Type B pancreatic cell (in vitro differentiated cells): ENCODE results near the gene ANXA5. TPM values are rescaled to one million over a fixed set of nuclear protein-coding genes. Genes with fewer than 3 reads are reported as not detected.

Experiments used
- DNase-seq: peaks from one replicate; pipeline ENCODE4 v3.0.0; 2021; ENCODE audit warnings: mixed read lengths; ENCODE audit not compliant: unreplicated experiment; ENCODE audit errors: extremely low spot score
- H3K27ac Mint-ChIP-seq: 2 replicates; pipeline ENCODE4 v1.8.0; 2021; ENCODE audit warnings: mild to moderate bottlenecking, mixed read lengths
- H3K27me3 Mint-ChIP-seq: 2 replicates; pipeline ENCODE4 v1.8.0; 2021; ENCODE audit warnings: mixed read lengths
- H3K36me3 Mint-ChIP-seq: 2 replicates; pipeline ENCODE4 v1.8.0; 2021; ENCODE audit warnings: mixed read lengths
- H3K4me1 Mint-ChIP-seq: one replicate; pipeline ENCODE4 v1.8.0; 2021; ENCODE audit warnings: mixed read lengths; ENCODE audit not compliant: unreplicated experiment
- H3K4me3 Mint-ChIP-seq: 2 replicates; pipeline ENCODE4 v1.8.0; 2021; ENCODE audit warnings: mild to moderate bottlenecking, mixed read lengths
- H3K9me3 Mint-ChIP-seq: 2 replicates; pipeline ENCODE4 v1.8.0; 2021; ENCODE audit warnings: mixed read lengths
- CTCF ChIP-seq: fragments of 200-600 bp; sonication (generic); conservative IDR thresholded peaks from 2 replicates; pipeline ENCODE4 v1.5.0; 2021; ENCODE audit warnings: antibody characterized with exemption, mild to moderate bottlenecking
- total RNA-seq: library from RNA; stranded (reverse); gene quantifications from 2 replicates; pipeline ENCODE4 v1.2.1, GENCODE V29; 2021; ENCODE audit warnings: low replicate concordance

ANXA5 gene
- total RNA-seq, 1 donor from 2014 or later = 175 TPM

- H3K27me3 Mint-ChIP-seq = no peaks in the 10 kb centered on the region
These were observed 23.3 kb upstream of the ANXA5 start for GRCh38 chr4:121720109-121720508.

GRCh38 chr4:121717680-121718237 is 21.0 kb upstream of the ANXA5 start:
- H3K4me1 Mint-ChIP-seq = no peaks in the 10 kb centered on the region

More at GRCh38 chr4:121720109-121720508, 23.3 kb upstream of the ANXA5 start:
- TF ChIP-seq CTCF = no peak
- peak overlapping the region; percentile 49 for H3K27ac Mint-ChIP-seq
- H3K36me3 Mint-ChIP-seq = no peaks in the 10 kb centered on the region
- H3K4me1 Mint-ChIP-seq = peaks cover under 1% of the 10 kb centered on the region
- no peaks in the 10 kb centered on the region for H3K9me3 Mint-ChIP-seq
- no peak overlapping the region for H3K4me3 Mint-ChIP-seq
- no peak for DNase-seq

GRCh38 chr4:121714548-121714947 is 17.8 kb upstream of the ANXA5 start:
- no peak for DNase-seq
- Mint-ChIP-seq H3K27ac (no peak overlapping the region), H3K27me3 (no peaks in the 10 kb centered on the region), H3K4me1 (peaks cover 9% of the 10 kb centered on the region), H3K4me3 (no peak overlapping the region), H3K9me3 (no peaks in the 10 kb centered on the region), H3K36me3 (no peaks in the 10 kb centered on the region)
- no peak for TF ChIP-seq CTCF

More at GRCh38 chr4:121717680-121718237, 21.0 kb upstream of the ANXA5 start:
- no peak overlapping the region for H3K4me3 Mint-ChIP-seq
- no peak for TF ChIP-seq CTCF
- H3K27ac Mint-ChIP-seq = no peak overlapping the region
- H3K27me3 Mint-ChIP-seq = no peaks in the 10 kb centered on the region
- no peaks in the 10 kb centered on the region for H3K36me3 Mint-ChIP-seq
- H3K9me3 Mint-ChIP-seq = no peaks in the 10 kb centered on the region
- DNase-seq = no peak

- no peaks in the 10 kb centered on the region for H3K36me3 Mint-ChIP-seq
- no peaks in the 10 kb centered on the region for H3K27me3 Mint-ChIP-seq
- no peak overlapping the region for H3K4me3 Mint-ChIP-seq
- peaks cover 9% of the 10 kb centered on the region for H3K4me1 Mint-ChIP-seq
- no peak for TF ChIP-seq CTCF
- no peaks in the 10 kb centered on the region for H3K9me3 Mint-ChIP-seq
- DNase-seq = no peak
- H3K27ac Mint-ChIP-seq = no peak overlapping the region
These were observed 16.0 kb upstream of the ANXA5 start for GRCh38 chr4:121712783-121713182.

- peak overlapping the region; percentile 76 for H3K4me3 Mint-ChIP-seq
- no peak for TF ChIP-seq CTCF
- H3K36me3 Mint-ChIP-seq = no peaks in the 10 kb centered on the region
- no peak for DNase-seq
- no peaks in the 10 kb centered on the region for H3K27me3 Mint-ChIP-seq
- H3K27ac Mint-ChIP-seq = peak overlapping the region; percentile 81
- H3K4me1 Mint-ChIP-seq = peaks cover 9% of the 10 kb centered on the region
- no peaks in the 10 kb centered on the region for H3K9me3 Mint-ChIP-seq
These were observed 15.3 kb upstream of the ANXA5 start for GRCh38 chr4:121712001-121712651.
